GM19455 (cell line): ENCODE results near the gene PDSS1.

ENCODE experiments used
- ATAC-seq: cut with Tn5 transposase; IDR thresholded peaks from one replicate; pipeline ENCODE4 v1.9.1; 2021; ENCODE audit not compliant: unreplicated experiment

PDSS1 gene

GRCh38 chr10:26697922-26698608 lies 564 bp downstream of the PDSS1 start:
- ATAC-seq, result no peak

DNA sequence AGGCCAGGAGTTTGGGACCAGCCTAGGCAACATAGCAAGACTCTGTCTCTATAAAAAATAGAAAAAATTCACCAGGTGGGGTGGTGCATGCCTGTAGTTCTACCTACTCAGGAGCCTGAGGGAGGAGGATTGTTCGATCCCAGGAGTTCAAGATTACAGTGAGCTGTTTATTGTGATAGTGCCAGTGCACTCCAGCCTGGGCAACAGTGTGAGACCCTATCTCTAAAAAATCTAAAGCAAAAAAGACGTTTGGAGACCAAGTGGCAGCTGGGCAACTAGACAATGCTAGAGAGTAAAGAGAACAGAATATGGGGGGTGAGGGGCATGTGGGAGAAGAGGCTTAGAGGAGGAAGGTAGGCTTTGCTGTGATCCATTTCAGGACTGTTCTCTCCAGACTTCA lies 1.4 kb downstream of the PDSS1 start:
- no peak for ATAC-seq

GRCh38 chr10:26699631-26700030 lies 2.1 kb downstream of the PDSS1 start:
- ATAC-seq, result no peak

DNA sequence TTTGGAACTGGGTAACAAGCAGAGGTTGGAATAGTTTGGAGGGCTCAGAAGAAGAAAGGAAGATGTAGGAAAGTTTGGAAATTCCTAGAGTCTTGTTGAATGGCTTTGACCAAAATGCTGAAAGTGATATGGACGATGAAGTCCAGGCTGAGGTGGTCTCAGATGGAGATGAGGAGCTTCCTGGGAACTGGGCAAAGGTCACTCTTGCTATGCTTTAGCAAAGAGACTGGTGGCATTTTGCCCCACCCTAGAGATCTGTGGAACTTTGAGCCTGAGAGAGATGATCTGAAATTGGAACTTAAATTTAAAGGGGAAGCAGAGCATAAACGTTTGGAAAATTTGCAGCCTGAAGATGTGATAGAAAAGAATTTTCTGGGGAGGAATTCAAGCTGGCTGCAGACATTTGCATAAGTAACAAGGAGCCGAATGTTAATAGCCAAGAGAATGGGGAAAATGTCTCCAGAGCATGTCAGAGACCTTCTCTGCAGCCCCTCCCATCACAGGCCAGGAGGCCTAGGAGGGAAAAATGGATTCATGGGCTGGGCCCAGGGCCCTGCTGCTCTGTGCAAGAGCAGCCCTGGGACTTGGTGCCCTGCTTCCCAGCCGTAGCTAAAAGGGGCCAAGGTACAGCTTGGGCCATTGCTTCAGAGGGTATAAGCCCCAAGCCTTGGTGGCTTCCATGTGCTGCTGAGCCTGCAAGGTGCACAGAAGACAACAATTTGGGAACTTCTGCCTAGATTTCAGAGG lies 3.6 kb downstream of the PDSS1 start:
- no peak for ATAC-seq

GRCh38 chr10:26703096-26703495 lies 5.6 kb downstream of the PDSS1 start:
- no peak for ATAC-seq

DNA sequence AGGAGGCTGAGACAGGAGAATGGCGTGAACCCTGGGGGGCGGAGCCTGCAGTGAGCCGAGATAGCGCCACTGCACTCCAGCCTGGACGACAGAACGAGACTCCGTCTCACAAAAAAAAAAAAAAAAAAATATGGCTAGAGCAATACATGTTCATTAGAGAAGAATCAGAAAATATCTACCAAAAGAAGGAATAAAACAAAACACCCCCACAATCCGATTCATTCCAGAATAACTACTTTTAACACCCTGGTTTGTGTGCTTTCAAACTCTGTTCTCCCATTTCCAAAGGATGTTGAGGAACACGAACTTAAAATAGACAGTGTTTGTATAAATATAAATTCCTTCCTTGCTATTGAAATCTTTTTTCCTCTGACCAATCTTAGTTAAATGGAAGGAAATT lies 6.5 kb downstream of the PDSS1 start:
- no peak for ATAC-seq

DNA sequence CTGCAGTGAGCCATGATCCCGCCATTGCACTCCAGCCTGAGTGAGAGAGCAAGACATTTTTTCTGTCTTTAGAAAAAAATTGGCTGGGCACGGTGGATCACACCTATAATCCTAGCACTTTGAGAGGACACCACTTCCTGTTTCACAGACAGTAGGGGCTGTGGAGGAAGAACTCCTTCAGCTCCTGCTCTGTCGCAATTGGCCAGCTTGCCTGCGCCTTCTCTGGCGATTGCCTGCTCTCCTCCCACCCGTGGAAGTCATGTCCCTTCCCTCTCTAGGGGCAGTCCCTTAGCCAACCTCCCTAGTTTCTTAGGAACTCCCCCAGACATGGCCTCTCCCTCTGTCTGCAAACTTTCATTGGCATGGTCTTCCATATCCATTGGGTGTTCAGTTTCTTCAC lies 8.7 kb downstream of the PDSS1 start:
- no peak for ATAC-seq

DNA sequence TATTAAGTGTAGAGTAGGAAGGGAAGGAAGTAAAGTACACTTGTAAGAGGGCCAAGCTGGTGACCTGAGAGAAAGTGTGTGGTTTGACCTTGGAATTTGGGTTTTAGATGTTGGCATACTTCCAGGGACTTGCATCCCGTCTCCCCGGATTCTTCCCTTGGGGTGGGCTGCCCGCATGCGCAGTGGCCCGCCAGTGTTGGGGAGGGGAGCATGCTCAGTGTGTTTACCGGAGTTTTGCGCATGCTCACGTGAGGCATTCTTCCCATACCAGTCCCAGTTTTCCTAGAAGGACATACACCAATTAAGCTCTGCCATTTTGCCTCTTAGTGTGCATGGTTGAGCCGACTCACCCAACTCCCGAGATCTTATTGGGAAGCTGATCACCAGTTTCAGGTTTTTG lies 9.4 kb downstream of the PDSS1 start:
- ATAC-seq, result no peak

- no peak for ATAC-seq
These were observed 13.8 kb downstream of the PDSS1 start for GRCh38 chr10:26711324-26711723.

DNA sequence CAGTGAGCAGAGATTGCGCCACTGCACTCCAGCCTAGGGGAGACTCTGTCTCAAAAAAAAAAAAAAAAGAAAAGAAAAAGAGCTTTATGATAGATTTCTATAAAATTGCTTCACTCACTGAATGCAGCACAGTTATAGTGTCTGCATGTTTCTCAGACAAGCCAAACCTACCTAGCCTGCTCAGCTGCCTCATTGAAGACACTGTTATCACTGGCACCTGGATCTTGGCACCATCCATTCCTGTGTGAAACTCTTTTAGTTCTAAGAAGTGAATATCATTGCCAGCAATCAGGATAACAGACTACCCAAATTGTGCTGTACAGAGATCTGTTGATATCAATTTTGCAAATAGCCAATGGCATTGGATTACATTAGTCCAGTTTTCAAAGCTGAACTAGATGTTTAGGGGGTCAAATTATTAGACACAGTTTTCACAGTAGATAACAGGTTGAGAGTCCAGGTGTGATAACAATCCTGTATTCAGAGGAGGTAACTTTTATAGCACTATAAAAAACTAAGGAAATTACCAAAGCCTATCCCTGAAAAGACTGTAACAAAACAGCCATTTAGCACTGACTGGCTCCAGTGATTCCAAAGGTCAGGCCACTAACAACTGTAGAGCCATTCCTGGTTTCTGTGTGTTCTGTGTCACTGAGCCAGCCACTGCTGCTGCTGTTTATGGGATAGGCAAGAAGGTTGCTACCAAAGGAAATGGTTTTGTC lies 17.1 kb downstream of the PDSS1 start:
- no peak for ATAC-seq

GRCh38 chr10:26715137-26715487 lies 17.6 kb downstream of the PDSS1 start:
- no peak for ATAC-seq

DNA sequence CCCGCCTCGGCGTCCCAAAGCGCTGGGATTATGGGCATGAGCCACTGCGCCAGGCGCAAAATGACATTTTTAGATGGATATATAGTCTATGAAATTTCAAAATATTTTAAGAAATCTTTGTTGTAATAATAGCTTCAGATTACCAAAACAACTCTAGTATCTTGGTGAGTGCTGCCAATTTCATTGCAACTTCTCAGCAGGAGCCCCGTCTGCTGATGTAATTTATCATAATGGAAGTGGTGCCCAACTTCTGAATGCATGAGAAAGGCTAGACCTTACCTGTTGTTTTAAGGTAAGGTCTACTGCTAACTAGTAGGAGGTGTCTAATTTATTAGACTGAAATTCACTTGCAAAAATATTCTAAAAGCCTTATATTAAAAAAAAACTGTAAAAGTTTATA lies 20.0 kb downstream of the PDSS1 start:
- no peak for ATAC-seq

GRCh38 chr10:26721561-26721960 lies 24.1 kb downstream of the PDSS1 start:
- no peak for ATAC-seq

DNA sequence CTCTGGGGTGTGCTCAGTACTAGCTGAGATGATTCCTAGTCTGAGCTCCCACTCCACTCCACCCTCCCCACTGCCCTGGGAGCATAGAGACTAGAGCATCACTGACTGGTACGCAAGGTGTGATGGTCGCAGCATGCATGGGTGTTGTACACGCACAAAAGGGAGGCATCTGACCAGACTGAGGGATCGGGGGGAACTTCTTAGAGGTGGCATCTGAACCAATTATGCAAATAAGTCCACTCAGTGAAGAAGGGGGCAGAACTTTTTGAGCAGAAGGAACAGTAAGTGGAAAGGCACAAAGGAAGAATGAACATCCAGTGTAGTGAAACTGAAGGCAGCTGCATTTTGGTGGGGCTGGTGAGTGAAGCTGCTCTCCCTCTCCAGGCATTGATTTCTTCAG lies 25.5 kb downstream of the PDSS1 start:
- no peak for ATAC-seq

DNA sequence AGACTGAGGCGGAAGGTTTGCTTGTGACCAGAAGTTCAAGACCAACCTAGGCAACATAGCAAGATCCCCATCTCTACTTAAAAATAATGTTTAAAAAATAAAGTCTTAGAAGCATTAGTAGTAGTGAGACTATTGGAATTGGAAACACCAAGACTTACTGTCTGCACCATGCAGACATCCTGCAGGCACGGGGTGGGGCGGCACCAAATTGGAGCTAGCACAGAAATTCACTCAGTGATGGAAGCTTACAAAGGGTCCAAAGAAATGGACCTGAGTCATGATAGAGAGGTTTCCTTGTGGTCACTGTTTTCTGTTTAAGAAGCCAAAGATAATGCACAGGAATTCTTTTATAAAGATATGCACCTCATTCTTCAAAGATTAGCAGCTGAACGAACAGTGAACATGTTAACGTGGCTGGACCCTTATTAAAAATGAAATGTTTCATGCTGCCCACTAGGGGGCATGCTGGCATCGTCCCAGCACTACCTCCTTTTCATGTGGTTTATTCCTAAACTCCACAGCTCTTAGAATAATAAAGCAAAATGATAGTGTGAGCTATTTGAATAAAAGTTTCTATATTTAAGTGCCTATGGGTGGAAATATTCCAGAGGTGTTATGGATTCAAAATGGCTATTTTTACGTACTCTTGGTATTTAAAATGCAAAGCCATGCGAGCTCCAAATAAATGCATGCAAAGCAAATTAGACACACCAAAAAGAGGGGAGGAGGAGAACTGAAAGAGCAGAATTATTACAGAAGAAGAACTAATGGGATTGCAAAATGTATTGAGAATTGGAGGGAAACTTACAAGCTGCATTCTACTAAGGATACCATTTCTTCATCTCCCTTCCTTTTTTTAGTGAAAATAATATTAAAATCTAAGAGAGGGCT lies 28.6 kb downstream of the PDSS1 start:
- ATAC-seq, result no peak

- no peak for ATAC-seq
These were observed 29.5 kb downstream of the PDSS1 start for GRCh38 chr10:26727005-26727404.

- ATAC-seq, result no peak
These were observed 31.5 kb downstream of the PDSS1 start for GRCh38 chr10:26728957-26729356.

GRCh38 chr10:26729395-26729794 lies 31.9 kb downstream of the PDSS1 start:
- ATAC-seq, result no peak

DNA sequence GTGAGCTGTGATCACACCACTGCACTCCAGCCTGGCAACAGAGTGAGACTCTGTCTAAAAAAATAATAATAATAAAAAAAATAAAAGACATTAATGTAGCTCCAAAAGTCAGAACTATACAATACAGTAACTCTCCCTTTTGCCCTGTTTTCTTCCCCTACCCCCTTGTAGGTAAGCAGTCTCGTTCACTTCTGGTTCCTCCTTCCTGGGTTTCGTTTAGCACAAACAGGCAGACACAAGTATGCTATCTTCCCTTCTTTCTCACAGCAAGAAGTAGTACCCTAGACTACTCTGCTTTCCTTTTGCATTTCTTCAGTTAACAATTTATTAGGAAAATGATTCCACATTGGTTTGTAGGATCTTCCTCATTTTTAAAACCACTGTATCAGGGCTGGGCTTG lies 33.1 kb downstream of the PDSS1 start:
- no peak for ATAC-seq

- no peak for ATAC-seq
These were observed 36.5 kb downstream of the PDSS1 start for GRCh38 chr10:26733750-26734568.
